Middle frontal gyrus (tissue), 1 donor: ENCODE data around the gene CTXND2.
"Not testable (repeated sequence)": the region's sequence is repeated elsewhere in the genome, so short reads cannot be mapped to it uniquely, and the experiment has no call there.

Experiments
- DNase-seq: peaks from one replicate; pipeline ENCODE4 v3.0.0-alpha.2; 2015; ENCODE audit warnings: low spot score; ENCODE audit errors: extremely low spot score

The CTXND2 gene

GRCh38 chr1:150890033-150890416 is 3.1 kb downstream of the CTXND2 start:
- no peak for DNase-seq

GRCh38 chr1:150893336-150893913 is 6.5 kb downstream of the CTXND2 start:
- DNase-seq: no peak

GRCh38 chr1:150895618-150896017 is 8.7 kb downstream of the CTXND2 start:
- DNase-seq: no peak

- not testable (repeated sequence) for DNase-seq
Observed at GRCh38 chr1:150899795-150900194, 12.9 kb downstream of the CTXND2 start.

- DNase-seq: no peak
Observed at GRCh38 chr1:150902346-150902745, 15.4 kb downstream of the CTXND2 start.

- no peak for DNase-seq
Observed at GRCh38 chr1:150902751-150903150, 15.8 kb downstream of the CTXND2 start.

GRCh38 chr1:150905301-150905700 is 18.4 kb downstream of the CTXND2 start:
- no peak for DNase-seq

GRCh38 chr1:150906329-150906728 is 19.4 kb downstream of the CTXND2 start:
- no peak for DNase-seq

- no peak for DNase-seq
Observed at GRCh38 chr1:150906813-150907212, 19.9 kb downstream of the CTXND2 start.

- DNase-seq: no peak
Observed at GRCh38 chr1:150909585-150910180, 22.7 kb downstream of the CTXND2 start.

- no peak for DNase-seq
Observed at GRCh38 chr1:150912623-150913022, 25.7 kb downstream of the CTXND2 start.

GRCh38 chr1:150917387-150917786 is 30.5 kb downstream of the CTXND2 start:
- DNase-seq: no peak

- peak; percentile 66 for DNase-seq
Observed at GRCh38 chr1:150922519-150922975, 35.6 kb downstream of the CTXND2 start.

GRCh38 chr1:150925080-150925479 is 38.1 kb downstream of the CTXND2 start:
- DNase-seq: no peak

- peak; percentile 93 for DNase-seq
Observed at GRCh38 chr1:150926097-150926741, 39.3 kb downstream of the CTXND2 start, which contains the start of gene SETDB1. TSS of gene SETDB1 (plus strand) at chr1:150926363. CDS start at chr1:150927715, 1,352 bp downstream.

- no peak for DNase-seq
Observed at GRCh38 chr1:150927624-150928023, 40.7 kb downstream of the CTXND2 start.

GRCh38 chr1:150928286-150928685 is 41.4 kb downstream of the CTXND2 start:
- no peak for DNase-seq

- not testable (repeated sequence) for DNase-seq
Observed at GRCh38 chr1:150928775-150929174, 41.8 kb downstream of the CTXND2 start.

- no peak for DNase-seq
Observed at GRCh38 chr1:150931773-150932172, 44.8 kb downstream of the CTXND2 start.

GRCh38 chr1:150944856-150945255 is 57.9 kb downstream of the CTXND2 start:
- no peak for DNase-seq

- no peak for DNase-seq
Observed at GRCh38 chr1:150954708-150955107, 67.8 kb downstream of the CTXND2 start.

- DNase-seq: no peak
Observed at GRCh38 chr1:150955280-150955679, 68.3 kb downstream of the CTXND2 start.

- DNase-seq: no peak
Observed at GRCh38 chr1:150957666-150958065, 70.7 kb downstream of the CTXND2 start.
